Body of pancreas (tissue), 4 donors: Measurements from ENCODE around the gene LNPK.

ENCODE experiments used
- CTCF ChIP-seq, 7 experiments: fragments of 450-650 bp in 4 of 7; fragments of 200-600 bp in 3 of 7; sonication (generic) in 3 of 7; IDR thresholded peaks; one replicate each; pipeline ENCODE4 v1.5.1; 2016 to 2019; ENCODE audit warnings: antibody characterized with exemption in 7 of 7
- POLR2A ChIP-seq, 3 donors: fragments of 450-650 bp; IDR thresholded peaks; one replicate each; pipeline ENCODE4 v1.6.1; 2016; ENCODE audit warnings: antibody characterized with exemption in 3 of 3, mild to moderate bottlenecking in 2 of 3

GRCh38 chr2:175984846-175985245 is 17.2 kb downstream of the LNPK start:
- no peak for TF ChIP-seq CTCF (IDR thresholded peaks at IDR 0.05)
- TF ChIP-seq POLR2A (IDR thresholded peaks at IDR 0.05): no peak
